SK-N-SH (cell line): ENCODE data around the gene TANGO6. TPM values are rescaled to one million over a fixed set of nuclear protein-coding genes. Genes with fewer than 3 reads are reported as not detected.

Experiments used
- CTCF ChIA-PET: fragments of 300-600, 350-600 bp; formaldehyde crosslinking; extraction: SDS; loops from one replicate; lab custom pipeline; 2021; lab: Yijun Ruan, JAX
- POLR2A ChIA-PET: fragments of 350-600 bp; sonication (Branson Sonifier 250); formaldehyde crosslinking; extraction: SDS; loops from one replicate; lab custom pipeline; 2020; ENCODE audit warnings: antibody characterized with exemption, inconsistent platforms; lab: Yijun Ruan, JAX
- DNase-seq: peaks from one replicate; pipeline ENCODE4 v3.0.0; 2012
- H2AFZ ChIP-seq: fragments of 200-600 bp; sonication (generic); 2 replicates; pipeline ENCODE4 v1.8.1; 2016; ENCODE audit warnings: antibody characterized with exemption, mild to moderate bottlenecking, low read depth
- H3F3A ChIP-seq: fragments of 200-600 bp; sonication (generic); replicated peaks from 2 replicates; pipeline ENCODE3; 2016; ENCODE audit warnings: antibody characterized with exemption, mild to moderate bottlenecking; ENCODE audit not compliant: insufficient read depth
- H3K27ac ChIP-seq, 2 experiments: fragments of 200-500 bp in 1 of 2; fragments of 200-600 bp in 1 of 2; sonication (Bioruptor generic) in 1 of 2; sonication (generic), shearing (Covaris generic) in 1 of 2; 2 replicates each; pipeline versions ENCODE4 v1.5.1 to v1.6.1; 2014 to 2016; ENCODE audit warnings: low read depth in 2 of 2, inconsistent platforms in 1 of 2, low read length in 1 of 2, mild to moderate bottlenecking in 1 of 2, mixed read lengths in 1 of 2
- H3K27me3 ChIP-seq: fragments of 200-600 bp; sonication (generic), shearing (Covaris generic); 2 replicates; pipeline ENCODE4 v1.6.1; 2016; ENCODE audit warnings: mixed run types; ENCODE audit not compliant: insufficient read depth
- H3K36me3 ChIP-seq, 2 experiments: fragments of 200-500 bp in 1 of 2; fragments of 200-600 bp in 1 of 2; sonication (Bioruptor generic) in 1 of 2; sonication (generic) in 1 of 2; replicated peaks in 1 of 2; 2 replicates each; pipeline versions ENCODE3 to v1.5.1; 2014 to 2016; ENCODE audit warnings: low read length in 1 of 2, mild to moderate bottlenecking in 1 of 2; ENCODE audit not compliant: insufficient read depth in 2 of 2, control insufficient read depth in 1 of 2
- H3K4me1 ChIP-seq, 2 experiments: fragments of 200-500 bp in 1 of 2; fragments of 200-600 bp in 1 of 2; sonication (Bioruptor generic) in 1 of 2; sonication (generic), shearing (Covaris generic) in 1 of 2; 2 replicates each; pipeline versions ENCODE4 v1.5.1 to v1.6.1; 2014 to 2016; ENCODE audit warnings: low read depth in 1 of 2, low read length in 1 of 2, mixed run types in 1 of 2; ENCODE audit not compliant: insufficient read depth in 2 of 2, control insufficient read depth in 1 of 2
- H3K4me2 ChIP-seq: fragments of 200-600 bp; sonication (generic), shearing (Covaris generic); 2 replicates; pipeline ENCODE4 v1.6.1; 2017; ENCODE audit warnings: mixed run types
- H3K4me3 ChIP-seq, 2 experiments: fragments of 200-500 bp in 1 of 2; fragments of 200-600 bp in 1 of 2; sonication (Bioruptor generic) in 1 of 2; sonication (generic), shearing (Covaris generic) in 1 of 2; 2 replicates each; pipeline versions ENCODE4 v1.5.1 to v1.8.1; 2014 to 2016; ENCODE audit warnings: low read depth in 2 of 2, inconsistent platforms in 1 of 2, low read length in 1 of 2, mild to moderate bottlenecking in 1 of 2, mixed read lengths in 1 of 2, moderate library complexity in 1 of 2
- H3K79me2 ChIP-seq: fragments of 200-600 bp; sonication (generic); 2 replicates; pipeline ENCODE4 v1.8.1; 2017; ENCODE audit warnings: mild to moderate bottlenecking; ENCODE audit not compliant: insufficient read depth
- H3K9ac ChIP-seq: fragments of 200-600 bp; sonication (generic); 2 replicates; pipeline ENCODE4 v1.6.1; 2017; ENCODE audit warnings: mixed run types
- H3K9me2 ChIP-seq: fragments of 200-600 bp; sonication (generic); 2 replicates; pipeline ENCODE4 v1.6.1; 2017; ENCODE audit warnings: mixed run types
- H3K9me3 ChIP-seq: fragments of 200-600 bp; sonication (generic); 2 replicates; pipeline ENCODE4 v1.6.1; 2017; ENCODE audit warnings: mixed run types, mild to moderate bottlenecking, moderate library complexity
- H4K20me1 ChIP-seq: fragments of 200-600 bp; sonication (generic); 2 replicates; pipeline ENCODE4 v1.6.1; 2017; ENCODE audit warnings: mild to moderate bottlenecking, mixed run types; ENCODE audit not compliant: insufficient read depth
- CHD2 ChIP-seq: fragments of 150-350 bp; IDR thresholded peaks from 2 replicates; pipeline ENCODE4 v1.6.1; 2018; ENCODE audit warnings: low read length; ENCODE audit not compliant: partially characterized antibody
- CTCF ChIP-seq: fragments of 200-600 bp; sonication (generic); IDR thresholded peaks from 2 replicates; pipeline ENCODE4 v1.6.1; 2017; ENCODE audit warnings: antibody characterized with exemption, mild to moderate bottlenecking, moderate library complexity
- MEF2A ChIP-seq: IDR thresholded peaks from 2 replicates; pipeline ENCODE4 v1.4.0; 2012; ENCODE audit warnings: low read depth, borderline replicate concordance
- POLR2AphosphoS5 ChIP-seq: IDR thresholded peaks from 2 replicates; pipeline ENCODE4 v1.6.1; 2012; ENCODE audit warnings: low read depth, low read length
- RCOR1 ChIP-seq: fragments of 150-350 bp; IDR thresholded peaks from 2 replicates; pipeline ENCODE4 v1.6.1; 2017; ENCODE audit warnings: antibody characterized with exemption, low read length
- RXRA ChIP-seq: IDR thresholded peaks from 2 replicates; pipeline ENCODE4 v1.4.0; 2012; ENCODE audit warnings: low read depth, mild to moderate bottlenecking, borderline replicate concordance
- SIN3A ChIP-seq: IDR thresholded peaks from 2 replicates; pipeline ENCODE4 v1.6.1; 2012; ENCODE audit warnings: low read depth, mild to moderate bottlenecking, low read length, moderate library complexity, borderline replicate concordance
- TAF1 ChIP-seq: IDR thresholded peaks from 2 replicates; pipeline ENCODE4 v1.6.1; 2012; ENCODE audit warnings: low read depth, mild to moderate bottlenecking, low read length, moderate library complexity, borderline replicate concordance
- USF2 ChIP-seq: fragments of 150-350 bp; IDR thresholded peaks from 2 replicates; pipeline ENCODE4 v1.6.1; 2017; ENCODE audit warnings: antibody characterized with exemption, low read length, low read depth, borderline replicate concordance
- YY1 ChIP-seq: IDR thresholded peaks from 2 replicates; pipeline ENCODE4 v1.4.0; 2012; ENCODE audit warnings: low read depth, mild to moderate bottlenecking
- ZBTB33 ChIP-seq: IDR thresholded peaks from 2 replicates; pipeline ENCODE4 v1.4.0; 2012; ENCODE audit warnings: low read depth, borderline replicate concordance
- WGBS: methylation state at CpG from one replicate; pipeline ENCODE4 v1.1.6; 2017; ENCODE audit warnings: low lambda C conversion rate; 5-methylcytosine and 5-hydroxymethylcytosine counted together
- polyA plus RNA-seq, 3 experiments: library from polyadenylated mRNA; depleted of rRNA; stranded (reverse); fragments of >200 nt; gene quantifications; 2 replicates each; pipeline ENCODE4 v1.2.3, GENCODE V29; 2012

The TANGO6 gene
- polyA plus RNA-seq, 1 of the 3 experiments (the other 2 are of a cell fraction) = 5.5 TPM

DNA sequence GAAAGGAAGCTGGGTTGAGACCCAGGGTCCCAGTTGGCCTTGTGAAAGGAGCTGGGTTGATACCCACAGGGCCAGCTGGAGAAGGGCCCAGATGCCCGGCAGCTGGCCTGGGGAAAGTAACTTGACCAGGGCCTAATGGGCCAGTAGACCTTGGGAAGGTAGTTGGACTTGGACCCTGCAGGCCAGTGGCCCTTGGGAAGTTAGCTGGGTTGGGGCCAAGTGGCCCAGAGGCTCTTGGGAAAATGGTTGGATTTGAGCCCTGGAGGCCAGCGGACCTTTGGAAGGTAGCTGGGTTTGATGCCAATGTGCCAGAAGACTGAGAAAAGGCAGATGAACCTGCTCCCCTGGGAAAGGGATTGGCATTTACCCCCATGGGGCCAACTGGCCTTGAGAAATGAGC lies 275.7 kb downstream of the TANGO6 start:
- POLR2A ChIA-PET = no interaction called here

DNA sequence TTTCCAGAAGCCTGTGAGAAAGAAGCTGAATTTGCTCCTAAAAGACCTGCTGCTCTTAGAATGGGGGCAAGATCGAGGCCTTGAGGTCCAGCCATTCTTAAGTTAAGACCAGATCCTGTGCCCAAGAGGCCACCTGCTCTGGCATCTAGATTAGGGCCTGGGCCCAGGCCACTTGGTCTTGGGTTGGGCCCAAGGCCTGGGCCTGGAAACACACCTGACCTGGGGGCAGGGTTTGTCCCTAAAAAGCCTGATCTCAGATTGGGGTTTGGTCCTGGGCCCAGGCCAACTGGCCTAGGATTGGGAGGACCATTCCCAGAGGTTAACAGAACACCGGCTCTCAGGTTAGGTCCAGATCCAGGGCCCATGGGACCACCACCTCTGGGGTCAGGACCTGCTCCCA lies 276.2 kb downstream of the TANGO6 start:
- POLR2A ChIA-PET = no interaction called here
- Histone ChIP-seq H3K4me1 (no peaks in the 10 kb centered on the region), H3K36me3 (peaks cover 54 to 64% of the 10 kb centered on the region in 2 experiments), H2AFZ (no peak overlapping the region), H3F3A (peaks cover 9% of the 10 kb centered on the region), H3K9me3 (no peaks in the 10 kb centered on the region), H3K79me2 (peaks cover 41% of the 10 kb centered on the region), H3K4me2 (no peak overlapping the region), H3K27ac (no peak overlapping the region), H3K27me3 (no peaks in the 10 kb centered on the region), H3K4me3 (no peak overlapping the region), H3K9me2 (no peaks in the 10 kb centered on the region), H3K9ac (no peak overlapping the region), H4K20me1 (peaks cover 36% of the 10 kb centered on the region)
- CTCF ChIA-PET = interaction anchor here (1.0 to 7.3 kb wide), 5 partner anchors 12 to 272 kb away, joined by 3 to 91 read pairs (median 7); partner anchors contain the start of gene HAS3
- WGBS = no CpG with 5 or more reads among the region's 2 CpGs
- no peak for DNase-seq
- TF ChIP-seq MEF2A (no peak), USF2 (no peak), RCOR1 (no peak), CHD2 (no peak), SIN3A (no peak), TAF1 (no peak), YY1 (no peak), RXRA (no peak), CTCF (no peak)

More for the DNA sequence above, 275.7 kb downstream of the TANGO6 start:
- no peaks in the 10 kb centered on the region for H3K4me1 ChIP-seq
- DNase-seq = no peak
- no peak overlapping the region for H2AFZ ChIP-seq
- H3F3A ChIP-seq = peaks cover 3% of the 10 kb centered on the region
- no peaks in the 10 kb centered on the region for H3K9me2 ChIP-seq
- H3K27ac ChIP-seq = no peak overlapping the region
- TF ChIP-seq SIN3A (no peak), MEF2A (no peak), POLR2AphosphoS5 (no peak), ZBTB33 (no peak), CTCF (no peak)
- WGBS = 100% methylated on average over 2 of the region's 2 CpGs
- H3K4me2 ChIP-seq = no peak overlapping the region
- peaks cover 51 to 70% of the 10 kb centered on the region in 2 experiments for H3K36me3 ChIP-seq
- H3K4me3 ChIP-seq = no peak overlapping the region
- H3K9ac ChIP-seq = no peak overlapping the region
- peaks cover 31% of the 10 kb centered on the region for H4K20me1 ChIP-seq
- H3K27me3 ChIP-seq = no peaks in the 10 kb centered on the region
- H3K9me3 ChIP-seq = no peaks in the 10 kb centered on the region
- CTCF ChIA-PET = interaction anchor here (0.9 to 7.3 kb wide), 6 partner anchors 11 to 590 kb away, joined by 3 to 91 read pairs (median 4); partner anchors contain the start of gene HAS3
- H3K79me2 ChIP-seq = peaks cover 36% of the 10 kb centered on the region
